H9 (cell line): ENCODE data around the gene OR2H2. TPM values are rescaled to one million over a fixed set of nuclear protein-coding genes. Genes with fewer than 3 reads are reported as not detected.

Experiments used
- DNase-seq: peaks from one replicate; pipeline ENCODE4 v3.0.0-alpha.2; 2017
- H2AFZ ChIP-seq: one replicate; pipeline ENCODE4 v1.6.1; 2013; ENCODE audit warnings: mild to moderate bottlenecking, low read length, control low read depth, moderate library complexity
- H2AK5ac ChIP-seq: 2 replicates; pipeline ENCODE4 v1.6.1; 2013; ENCODE audit warnings: low read length, control low read depth, mixed read lengths; ENCODE audit not compliant: insufficient read length
- H2BK120ac ChIP-seq: one replicate; pipeline ENCODE4 v1.6.1; 2013; ENCODE audit warnings: low read depth, mild to moderate bottlenecking, low read length, control low read depth, inconsistent platforms; ENCODE audit not compliant: poor library complexity, severe bottlenecking
- H2BK12ac ChIP-seq: 2 replicates; pipeline ENCODE4 v1.6.1; 2013; ENCODE audit warnings: low read length, control low read depth, mixed read lengths, low read depth; ENCODE audit not compliant: insufficient read length
- H2BK15ac ChIP-seq: 2 replicates; pipeline ENCODE4 v1.6.1; 2013; ENCODE audit warnings: low read depth, low read length, control low read depth
- H2BK20ac ChIP-seq: one replicate; pipeline ENCODE4 v1.6.1; 2013; ENCODE audit warnings: low read depth, mild to moderate bottlenecking, low read length, control low read depth, inconsistent platforms; ENCODE audit not compliant: poor library complexity, severe bottlenecking
- H2BK5ac ChIP-seq: 2 replicates; pipeline ENCODE4 v1.6.1; 2013; ENCODE audit warnings: low read length, control low read depth, mixed read lengths; ENCODE audit not compliant: insufficient read length
- H3K14ac ChIP-seq: 2 replicates; pipeline ENCODE4 v1.6.1; 2013; ENCODE audit warnings: low read length, control low read depth; ENCODE audit not compliant: insufficient read depth
- H3K18ac ChIP-seq: 2 replicates; pipeline ENCODE4 v1.6.1; 2013; ENCODE audit warnings: low read depth, mild to moderate bottlenecking, mixed read lengths, low read length, control low read depth; ENCODE audit not compliant: insufficient read length
- H3K23ac ChIP-seq: 2 replicates; pipeline ENCODE4 v1.6.1; 2013; ENCODE audit warnings: low read length, control low read depth, mixed read lengths, low read depth; ENCODE audit not compliant: insufficient read length
- H3K23me2 ChIP-seq: 2 replicates; pipeline ENCODE4 v1.6.1; 2013; ENCODE audit warnings: low read depth, mild to moderate bottlenecking, mixed read lengths, low read length, control low read depth; ENCODE audit not compliant: insufficient read length, poor library complexity, severe bottlenecking
- H3K27ac ChIP-seq: 2 replicates; pipeline ENCODE4 v1.5.1; 2013; ENCODE audit warnings: low read length, control low read depth, mixed read lengths, low read depth; ENCODE audit not compliant: insufficient read length
- H3K27me3 ChIP-seq: 2 replicates; pipeline ENCODE4 v1.6.1; 2013; ENCODE audit warnings: low read length, control low read depth, inconsistent platforms; ENCODE audit not compliant: insufficient read depth
- H3K4ac ChIP-seq: 2 replicates; pipeline ENCODE4 v1.6.1; 2013; ENCODE audit warnings: low read depth, mild to moderate bottlenecking, control low read depth, inconsistent platforms, low read length, moderate library complexity
- H3K4me1 ChIP-seq: 2 replicates; pipeline ENCODE4 v1.6.1; 2013; ENCODE audit warnings: low read length, control low read depth, inconsistent platforms; ENCODE audit not compliant: insufficient read depth
- H3K4me2 ChIP-seq: 2 replicates; pipeline ENCODE4 v1.6.1; 2013; ENCODE audit warnings: low read length, control low read depth, mixed read lengths; ENCODE audit not compliant: insufficient read length, insufficient read depth
- H3K56ac ChIP-seq: 2 replicates; pipeline ENCODE4 v1.6.1; 2013; ENCODE audit warnings: low read depth, mild to moderate bottlenecking, mixed read lengths, low read length, control low read depth; ENCODE audit not compliant: insufficient read length
- H3K79me1 ChIP-seq: 2 replicates; pipeline ENCODE4 v1.6.1; 2013; ENCODE audit warnings: low read depth, mild to moderate bottlenecking, moderate library complexity, low read length, control low read depth, inconsistent platforms; ENCODE audit not compliant: insufficient read depth, poor library complexity, severe bottlenecking
- H3K79me2 ChIP-seq: 2 replicates; pipeline ENCODE4 v1.6.1; 2013; ENCODE audit warnings: low read length, control low read depth, inconsistent platforms; ENCODE audit not compliant: insufficient read depth
- H3K9ac ChIP-seq: 2 replicates; pipeline ENCODE4 v1.6.1; 2013; ENCODE audit warnings: low read length, control low read depth, mixed read lengths; ENCODE audit not compliant: insufficient read length; ENCODE audit errors: extremely low read depth
- H3K9me3 ChIP-seq: one replicate; pipeline ENCODE4 v1.6.1; 2013; ENCODE audit warnings: low read depth, low read length, inconsistent platforms; ENCODE audit not compliant: control insufficient read depth
- H3T11ph ChIP-seq: one replicate; pipeline ENCODE4 v1.6.1; 2013; ENCODE audit warnings: mild to moderate bottlenecking, low read length, control low read depth, inconsistent platforms
- H4K20me1 ChIP-seq: one replicate; pipeline ENCODE4 v1.6.1; 2013; ENCODE audit not compliant: control insufficient read depth, insufficient read length, insufficient read depth
- H4K5ac ChIP-seq: 2 replicates; pipeline ENCODE4 v1.6.1; 2013; ENCODE audit warnings: low read depth, mild to moderate bottlenecking, mixed read lengths, low read length, control low read depth; ENCODE audit not compliant: insufficient read length
- H4K8ac ChIP-seq: replicated peaks from 2 replicates; pipeline ENCODE4 v1.6.1; 2013; ENCODE audit warnings: low read length, control low read depth, mixed read lengths, low read depth; ENCODE audit not compliant: insufficient read length
- H4K91ac ChIP-seq: 2 replicates; pipeline ENCODE4 v1.6.1; 2013; ENCODE audit warnings: low read depth, mild to moderate bottlenecking, moderate library complexity, mixed read lengths, low read length, control low read depth; ENCODE audit not compliant: insufficient read length
- H3K27ac Mint-ChIP-seq, 3 experiments: 2 replicates in 2 of 3; 3 replicates in 1 of 3; pipeline ENCODE4 v1.8.0; 2020 to 2021; ENCODE audit warnings: mixed read lengths in 3 of 3, mild to moderate bottlenecking in 1 of 3, moderate library complexity in 1 of 3
- H3K27me3 Mint-ChIP-seq: 2 replicates; pipeline ENCODE4 v1.8.0; 2021; ENCODE audit warnings: low read depth, mild to moderate bottlenecking, moderate library complexity, mixed read lengths
- H3K36me3 Mint-ChIP-seq, 3 experiments: 2 replicates in 2 of 3; 3 replicates in 1 of 3; pipeline ENCODE4 v1.8.0; 2020 to 2021; ENCODE audit warnings: low read depth in 3 of 3, mixed read lengths in 3 of 3; ENCODE audit not compliant: insufficient read depth in 1 of 3
- H3K4me1 Mint-ChIP-seq, 2 experiments: 2 replicates each; pipeline ENCODE4 v1.8.0; 2020; ENCODE audit warnings: mixed read lengths in 2 of 2
- H3K4me3 Mint-ChIP-seq, 2 experiments: 2 replicates in 1 of 2; 3 replicates in 1 of 2; pipeline ENCODE4 v1.8.0; 2020 to 2021; ENCODE audit warnings: mild to moderate bottlenecking in 2 of 2, mixed read lengths in 2 of 2, moderate library complexity in 1 of 2
- H3K9me3 Mint-ChIP-seq, 2 experiments: 2 replicates in 1 of 2; 3 replicates in 1 of 2; pipeline ENCODE4 v1.8.0; 2020; ENCODE audit warnings: mild to moderate bottlenecking in 2 of 2, mixed read lengths in 2 of 2, moderate library complexity in 1 of 2
- CTCF ChIP-seq: fragments of 200-600 bp; sonication (generic); conservative IDR thresholded peaks from 3 replicates; pipeline ENCODE4 v1.8.0; 2021; ENCODE audit warnings: antibody characterized with exemption, mild to moderate bottlenecking
- WGBS: extraction: QIAGEN DNeasy Blood & Tissue Kit; methylation state at CpG from one replicate; pipeline ENCODE4 v1.1.7; 2013; ENCODE audit warnings: missing lambda C conversion rate, low lambda C conversion rate, mixed read lengths; ENCODE audit not compliant: insufficient read length; ENCODE audit errors: extremely low coverage; 5-methylcytosine and 5-hydroxymethylcytosine counted together
- total RNA-seq: library from RNA; stranded (reverse); gene quantifications from 2 replicates; pipeline ENCODE4 v1.2.1, GENCODE V29; 2021

OR2H2 gene
- total RNA-seq, 1 experiment from 2014 or later: not detected

GRCh38 chr6:29567541-29567940 lies 17.4 kb upstream of the OR2H2 start:
- H3K23ac ChIP-seq: no peak overlapping the region
- no peak overlapping the region for H3K4ac ChIP-seq
- no peak overlapping the region for H3K27ac ChIP-seq
- H4K8ac ChIP-seq: no peak overlapping the region
- H2AK5ac ChIP-seq: no peak overlapping the region
- H3K14ac ChIP-seq: no peak overlapping the region
- H2BK20ac ChIP-seq: no peak overlapping the region
- TF ChIP-seq CTCF: no peak
- H3K56ac ChIP-seq: no peak overlapping the region
- H4K91ac ChIP-seq: no peak overlapping the region
- H2AFZ ChIP-seq: no peak overlapping the region
- peaks cover 8% of the 10 kb centered on the region for H3K27me3 Mint-ChIP-seq
- no peaks in the 10 kb centered on the region for H3K4me1 ChIP-seq
- H4K5ac ChIP-seq: no peak overlapping the region
- WGBS: no CpG with 5 or more reads among the region's 2 CpGs
- H2BK120ac ChIP-seq: no peak overlapping the region
- no peak overlapping the region for H3K9ac ChIP-seq
- no peak for DNase-seq
- H3K79me1 ChIP-seq: no peaks in the 10 kb centered on the region
- no peak overlapping the region for H2BK5ac ChIP-seq
- H3K9me3 Mint-ChIP-seq: no peaks in the 10 kb centered on the region
- H3K18ac ChIP-seq: no peak overlapping the region
- no peaks in the 10 kb centered on the region for H3K9me3 ChIP-seq
- H2BK15ac ChIP-seq: no peak overlapping the region
- H3K27me3 ChIP-seq: no peaks in the 10 kb centered on the region
- no peak overlapping the region for H3K4me2 ChIP-seq
- no peaks in the 10 kb centered on the region for H3K23me2 ChIP-seq
- H3K27ac Mint-ChIP-seq: no peak overlapping the region
- no peak overlapping the region for H3T11ph ChIP-seq
- no peak overlapping the region for H3K4me3 Mint-ChIP-seq
- no peaks in the 10 kb centered on the region; a peak in 1 of 7 replicates for H3K36me3 Mint-ChIP-seq
- H4K20me1 ChIP-seq: no peaks in the 10 kb centered on the region
- no peaks in the 10 kb centered on the region for H3K4me1 Mint-ChIP-seq
- no peaks in the 10 kb centered on the region for H3K79me2 ChIP-seq
- no peak overlapping the region for H2BK12ac ChIP-seq
